BE2C (cell line): Measurements from ENCODE around the gene PSMB5.

ENCODE experiments used
- DNase-seq: peaks from one replicate; pipeline ENCODE4 v3.0.0-alpha.2; 2020
- H3K27me3 ChIP-seq: fragments of 250-450 bp; sonication (Bioruptor Pico); 2 replicates; pipeline ENCODE4 v1.5.1; 2020; ENCODE audit warnings: mild to moderate bottlenecking
- H3K36me3 ChIP-seq: fragments of 250-450 bp; sonication (Bioruptor Pico); 2 replicates; pipeline ENCODE4 v1.5.1; 2020; ENCODE audit warnings: mild to moderate bottlenecking
- H3K4me1 ChIP-seq: fragments of 250-450 bp; sonication (Bioruptor Pico); 2 replicates; pipeline ENCODE4 v1.5.1; 2020
- H3K4me3 ChIP-seq: 2 replicates; pipeline ENCODE4 v1.5.1; 2011; ENCODE audit warnings: low read depth, low read length
- H3K9me3 ChIP-seq: fragments of 250-450 bp; sonication (Bioruptor Pico); 2 replicates; pipeline ENCODE4 v1.5.1; 2020
- TF ChIP-seq, protein P1 (sequence below): IDR thresholded peaks from 2 replicates; pipeline ENCODE4 v1.5.1; 2012; ENCODE audit warnings: mild to moderate bottlenecking, low read depth, low read length

PSMB5 gene

DNA sequence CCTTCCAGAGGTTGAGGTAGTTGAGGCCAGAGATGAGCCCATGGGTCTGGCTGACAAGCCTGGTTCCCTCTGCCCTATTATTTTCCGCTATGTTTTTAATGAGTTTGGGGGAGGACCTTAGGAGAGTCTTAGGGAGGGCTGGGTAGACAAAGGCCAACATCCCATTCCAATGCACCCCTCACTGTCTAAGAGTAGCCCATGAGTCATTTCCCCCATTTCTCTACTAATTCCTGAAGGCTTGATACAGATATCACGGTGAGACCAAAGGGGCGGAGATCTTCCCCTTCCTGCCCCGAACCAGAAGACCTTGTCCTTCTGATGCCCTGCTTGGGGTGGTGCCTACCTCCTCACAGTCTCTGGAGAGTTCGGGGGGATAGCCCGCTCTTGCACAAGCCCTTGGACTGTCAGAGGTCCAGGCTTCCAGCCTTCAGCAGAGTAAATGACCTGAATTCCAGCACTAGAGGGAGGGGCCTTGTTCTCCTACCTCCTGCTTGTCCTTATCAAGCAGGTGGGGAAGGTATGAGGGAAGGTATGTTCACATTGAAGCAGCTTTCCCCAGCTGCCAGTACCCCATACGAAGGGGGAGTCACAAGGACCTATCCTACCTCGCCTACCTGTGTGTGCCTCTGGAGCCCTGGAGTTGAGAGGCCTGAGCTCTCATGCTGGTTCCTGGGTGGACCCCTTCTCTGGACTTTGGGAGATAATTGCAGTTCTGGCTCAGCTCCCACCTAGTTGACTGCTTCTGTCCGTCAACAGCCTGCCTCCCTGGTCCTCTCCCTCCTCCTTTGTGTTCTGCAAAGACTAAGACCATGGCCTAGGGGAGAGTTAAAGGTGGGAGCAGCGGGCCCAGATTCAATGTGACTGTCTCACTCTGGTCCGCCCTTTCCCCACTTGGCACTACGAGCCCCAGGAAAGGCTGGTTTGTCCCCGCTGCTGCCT is 11.0 kb upstream of the PSMB5 start:
- H3K4me3 ChIP-seq: no peak overlapping the region
- peaks cover 32% of the 10 kb centered on the region for H3K36me3 ChIP-seq
- TF ChIP-seq, protein P1, sequence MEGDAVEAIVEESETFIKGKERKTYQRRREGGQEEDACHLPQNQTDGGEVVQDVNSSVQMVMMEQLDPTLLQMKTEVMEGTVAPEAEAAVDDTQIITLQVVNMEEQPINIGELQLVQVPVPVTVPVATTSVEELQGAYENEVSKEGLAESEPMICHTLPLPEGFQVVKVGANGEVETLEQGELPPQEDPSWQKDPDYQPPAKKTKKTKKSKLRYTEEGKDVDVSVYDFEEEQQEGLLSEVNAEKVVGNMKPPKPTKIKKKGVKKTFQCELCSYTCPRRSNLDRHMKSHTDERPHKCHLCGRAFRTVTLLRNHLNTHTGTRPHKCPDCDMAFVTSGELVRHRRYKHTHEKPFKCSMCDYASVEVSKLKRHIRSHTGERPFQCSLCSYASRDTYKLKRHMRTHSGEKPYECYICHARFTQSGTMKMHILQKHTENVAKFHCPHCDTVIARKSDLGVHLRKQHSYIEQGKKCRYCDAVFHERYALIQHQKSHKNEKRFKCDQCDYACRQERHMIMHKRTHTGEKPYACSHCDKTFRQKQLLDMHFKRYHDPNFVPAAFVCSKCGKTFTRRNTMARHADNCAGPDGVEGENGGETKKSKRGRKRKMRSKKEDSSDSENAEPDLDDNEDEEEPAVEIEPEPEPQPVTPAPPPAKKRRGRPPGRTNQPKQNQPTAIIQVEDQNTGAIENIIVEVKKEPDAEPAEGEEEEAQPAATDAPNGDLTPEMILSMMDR: no peak
- H3K27me3 ChIP-seq: no peaks in the 10 kb centered on the region
- no peak for DNase-seq
- H3K9me3 ChIP-seq: no peaks in the 10 kb centered on the region
- H3K4me1 ChIP-seq: peaks cover 13% of the 10 kb centered on the region

DNA sequence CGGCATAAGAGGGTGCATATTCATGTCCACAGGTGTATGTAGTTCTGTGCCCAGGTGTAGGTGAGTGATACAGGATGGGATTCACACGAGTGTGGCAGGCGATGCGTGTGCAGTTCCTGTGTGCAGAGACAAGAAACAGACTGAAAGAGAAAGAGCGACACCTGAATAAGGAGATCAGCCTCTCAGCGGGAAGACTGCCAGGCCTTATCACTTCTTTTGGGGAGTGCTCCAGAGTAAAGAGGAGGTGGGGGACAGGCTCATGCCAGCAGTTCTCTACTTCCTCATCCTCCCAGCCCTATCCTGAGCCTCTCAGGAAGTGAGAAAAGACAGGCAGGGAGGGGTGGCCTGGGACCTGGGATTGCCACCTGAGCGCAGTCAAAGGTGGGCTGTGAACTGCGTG is 10.1 kb upstream of the PSMB5 start:
- TF ChIP-seq, protein P1: no peak
- Histone ChIP-seq H3K4me1 (peaks cover 13% of the 10 kb centered on the region), H3K9me3 (no peaks in the 10 kb centered on the region), H3K4me3 (no peak overlapping the region), H3K27me3 (no peaks in the 10 kb centered on the region), H3K36me3 (peaks cover 24% of the 10 kb centered on the region)
- DNase-seq: no peak

DNA sequence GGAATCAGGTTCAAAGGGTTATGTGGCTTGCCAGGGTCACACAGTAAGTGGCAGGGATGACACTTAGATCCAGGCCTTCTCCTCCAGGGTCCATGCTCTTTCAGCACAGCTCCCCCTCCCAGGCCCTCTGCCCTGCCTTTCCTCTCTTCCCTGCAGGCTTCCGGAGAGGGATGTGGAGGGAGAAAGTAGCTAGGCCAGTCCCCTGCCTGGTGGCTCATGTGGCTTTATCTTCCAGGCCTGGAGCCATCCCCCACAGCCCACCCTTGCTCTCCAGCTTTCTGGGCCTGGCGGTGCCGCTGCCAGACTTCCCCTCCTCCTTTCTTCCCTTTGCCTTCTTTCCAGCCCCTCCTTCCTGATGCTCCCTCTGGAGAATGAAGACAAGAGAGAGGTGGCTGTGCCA is 9.1 kb upstream of the PSMB5 start:
- TF ChIP-seq, protein P1: no peak
- Histone ChIP-seq H3K27me3 (no peaks in the 10 kb centered on the region), H3K4me3 (no peak overlapping the region), H3K9me3 (no peaks in the 10 kb centered on the region), H3K36me3 (peaks cover 13% of the 10 kb centered on the region), H3K4me1 (peaks cover 13% of the 10 kb centered on the region)
- DNase-seq: peak; percentile 57

DNA sequence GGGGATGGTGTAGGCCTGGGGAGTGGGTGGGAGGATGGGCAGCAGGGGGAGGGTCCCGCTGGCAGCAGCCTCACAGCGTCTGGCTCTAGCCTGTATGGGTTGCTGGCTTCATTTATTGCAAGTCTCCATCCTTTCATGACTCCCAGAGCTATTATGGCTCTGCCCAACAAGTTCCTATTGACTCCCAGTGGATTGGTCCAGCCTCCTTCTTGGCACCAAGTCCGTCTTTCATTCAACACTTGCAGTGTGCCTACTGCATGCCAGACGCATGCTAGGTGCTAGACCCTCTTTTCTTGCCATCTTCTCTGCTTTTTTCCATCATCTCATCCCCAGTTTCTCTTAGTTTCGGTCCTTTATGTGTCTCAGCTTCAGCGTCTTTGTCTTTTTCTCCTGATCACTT is 8.4 kb upstream of the PSMB5 start:
- no peak overlapping the region for H3K4me3 ChIP-seq
- H3K4me1 ChIP-seq: peaks cover 13% of the 10 kb centered on the region
- H3K27me3 ChIP-seq: no peaks in the 10 kb centered on the region
- peaks cover 7% of the 10 kb centered on the region for H3K36me3 ChIP-seq
- H3K9me3 ChIP-seq: no peaks in the 10 kb centered on the region
- TF ChIP-seq, protein P1: no peak
- no peak for DNase-seq

DNA sequence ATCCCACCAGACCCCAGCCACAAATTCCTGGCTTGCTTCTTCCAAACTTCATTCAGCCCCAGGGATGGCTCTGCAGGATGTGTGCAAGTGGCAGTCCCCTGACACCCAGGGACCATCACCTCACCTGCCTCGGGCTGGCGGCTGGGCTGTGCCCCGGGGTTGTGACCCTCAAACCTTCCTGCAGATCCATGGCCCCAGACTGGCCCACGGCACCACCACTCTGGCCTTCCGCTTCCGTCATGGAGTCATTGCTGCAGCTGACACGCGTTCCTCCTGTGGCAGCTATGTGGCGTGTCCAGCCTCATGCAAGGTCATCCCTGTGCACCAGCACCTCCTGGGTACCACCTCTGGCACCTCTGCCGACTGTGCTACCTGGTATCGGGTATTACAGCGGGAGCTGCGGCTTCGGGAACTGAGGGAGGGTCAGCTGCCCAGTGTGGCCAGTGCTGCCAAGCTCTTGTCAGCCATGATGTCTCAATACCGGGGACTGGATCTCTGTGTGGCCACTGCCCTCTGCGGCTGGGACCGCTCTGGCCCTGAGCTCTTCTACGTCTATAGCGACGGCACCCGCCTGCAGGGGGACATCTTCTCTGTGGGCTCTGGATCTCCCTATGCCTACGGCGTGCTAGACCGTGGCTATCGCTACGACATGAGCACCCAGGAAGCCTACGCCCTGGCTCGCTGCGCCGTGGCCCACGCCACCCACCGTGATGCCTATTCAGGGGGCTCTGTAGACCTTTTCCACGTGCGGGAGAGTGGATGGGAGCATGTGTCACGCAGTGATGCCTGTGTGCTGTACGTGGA is 7.7 kb upstream of the PSMB5 start, which contains the start of gene PSMB11:
Gene PSMB11 (plus strand): TSS at position 51 of the 804 bp plus-strand sequence. CDS start 14 bp downstream, at position 65.
- no peak for DNase-seq

More for the DNA sequence above, 7.7 kb upstream of the PSMB5 start, which contains the start of gene PSMB11:
- TF ChIP-seq, protein P1: no peak
- H3K36me3 ChIP-seq: peaks cover 3% of the 10 kb centered on the region
- no peaks in the 10 kb centered on the region for H3K27me3 ChIP-seq
- H3K4me1 ChIP-seq: peaks cover 13% of the 10 kb centered on the region
- H3K9me3 ChIP-seq: no peaks in the 10 kb centered on the region
- no peak within 1 kb of the TSS for H3K4me3 ChIP-seq
